Measurements from ENCODE around the gene OPA1. TPM values are rescaled to one million over a fixed set of nuclear protein-coding genes. Genes with fewer than 3 reads are reported as not detected.
"Not testable (repeated sequence)": the region's sequence is repeated elsewhere in the genome, so short reads cannot be mapped to it uniquely, and the experiment has no call there.

Gene OPA1
- total RNA-seq, 3 donors from 2014 or later, result 65.7 to 79.7 (median 72.8) TPM

DNA sequence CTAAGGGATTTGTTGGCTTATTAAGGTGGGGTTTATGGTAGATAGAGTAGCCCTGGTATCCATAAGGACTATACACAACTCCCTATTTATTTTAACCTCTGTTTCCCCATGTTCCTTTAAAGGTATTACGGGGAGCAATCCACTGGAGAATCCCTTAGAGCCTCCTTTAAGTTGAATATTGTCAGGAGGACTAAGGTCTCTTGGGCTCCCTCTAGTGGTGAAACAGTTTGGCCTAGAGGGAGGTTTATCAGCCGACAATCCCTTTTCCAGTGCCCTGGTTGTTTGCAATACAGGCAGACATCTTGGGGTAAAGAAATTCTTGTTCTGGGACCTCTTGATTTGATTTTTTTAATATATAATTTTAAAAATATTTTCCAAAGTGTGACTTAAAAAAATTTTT lies 12.9 kb downstream of the OPA1 start:
- peak; percentile 69 to 84 for ATAC-seq
- Mint-ChIP-seq H3K4me1 (ENCODE audit: low read depth) (peaks cover 37% of the 10 kb centered on the region), H3K4me3 (no peak overlapping the region), H3K36me3 (ENCODE audit: insufficient read depth) (peaks cover 14% of the 10 kb centered on the region), H3K27me3 (ENCODE audit: low read depth) (no peaks in the 10 kb centered on the region), H3K9me3 (no peaks in the 10 kb centered on the region)
- DNase-seq, result peak; percentile 50

DNA sequence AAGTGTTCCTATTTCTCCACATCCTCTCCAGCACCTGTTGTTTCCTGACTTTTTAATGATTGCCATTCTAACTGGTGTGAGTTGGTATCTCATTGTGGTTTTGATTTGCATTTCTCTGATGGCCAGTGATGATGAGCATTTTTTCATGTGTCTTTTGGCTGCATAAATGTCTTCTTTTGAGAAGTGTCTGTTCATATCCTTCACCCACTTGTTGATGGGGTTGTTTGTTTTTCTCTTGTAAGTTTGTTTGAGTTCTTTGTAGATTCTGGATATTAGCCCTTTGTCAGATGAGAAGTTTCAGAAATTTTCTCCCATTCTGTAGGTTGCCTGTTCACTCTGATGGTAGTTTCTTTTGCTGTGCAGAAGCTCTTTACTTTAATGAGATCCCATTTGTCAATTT lies 13.9 kb downstream of the OPA1 start:
- peaks cover 33% of the 10 kb centered on the region for H3K4me1 Mint-ChIP-seq (ENCODE audit: low read depth)
- H3K27me3 Mint-ChIP-seq (ENCODE audit: low read depth); DNase-seq; ATAC-seq; H3K4me3 Mint-ChIP-seq; H3K9me3 Mint-ChIP-seq: not testable (repeated sequence)
- H3K36me3 Mint-ChIP-seq (ENCODE audit: insufficient read depth), result peaks cover 14% of the 10 kb centered on the region

- ATAC-seq; DNase-seq; H3K9me3 Mint-ChIP-seq; H3K4me3 Mint-ChIP-seq; H3K27me3 Mint-ChIP-seq (ENCODE audit: low read depth): not testable (repeated sequence)
- H3K4me1 Mint-ChIP-seq (ENCODE audit: low read depth), result peaks cover 44% of the 10 kb centered on the region
- H3K36me3 Mint-ChIP-seq (ENCODE audit: insufficient read depth), result peaks cover 27% of the 10 kb centered on the region
These were observed 17.5 kb downstream of the OPA1 start for GRCh38 chr3:193610516-193610915.

GRCh38 chr3:193614430-193614829 lies 21.4 kb downstream of the OPA1 start:
- Mint-ChIP-seq H3K27me3 (ENCODE audit: low read depth) (no peaks in the 10 kb centered on the region), H3K36me3 (ENCODE audit: insufficient read depth) (peaks cover 33% of the 10 kb centered on the region), H3K4me3 (no peak overlapping the region), H3K9me3 (no peaks in the 10 kb centered on the region), H3K4me1 (ENCODE audit: low read depth) (peaks cover 23% of the 10 kb centered on the region)
- no peak for DNase-seq
- peak; percentile 62 to 65 for ATAC-seq

GRCh38 chr3:193617628-193618027 lies 24.6 kb downstream of the OPA1 start:
- no peak overlapping the region for H3K4me3 Mint-ChIP-seq
- peaks cover 24% of the 10 kb centered on the region for H3K4me1 Mint-ChIP-seq (ENCODE audit: low read depth)
- DNase-seq (no peak), ATAC-seq (no peak)
- H3K9me3 Mint-ChIP-seq, result no peaks in the 10 kb centered on the region
- peaks cover 41% of the 10 kb centered on the region for H3K36me3 Mint-ChIP-seq (ENCODE audit: insufficient read depth)
- no peaks in the 10 kb centered on the region for H3K27me3 Mint-ChIP-seq (ENCODE audit: low read depth)

- Mint-ChIP-seq H3K27me3 (ENCODE audit: low read depth) (no peaks in the 10 kb centered on the region), H3K4me1 (ENCODE audit: low read depth) (peaks cover 8% of the 10 kb centered on the region), H3K4me3 (no peak overlapping the region), H3K36me3 (ENCODE audit: insufficient read depth) (peaks cover 35% of the 10 kb centered on the region), H3K9me3 (no peaks in the 10 kb centered on the region)
- DNase-seq (no peak), ATAC-seq (no peak)
These were observed 27.0 kb downstream of the OPA1 start for GRCh38 chr3:193620057-193620456.

GRCh38 chr3:193620650-193621049 lies 27.6 kb downstream of the OPA1 start:
- Mint-ChIP-seq H3K27me3 (ENCODE audit: low read depth) (no peaks in the 10 kb centered on the region), H3K36me3 (ENCODE audit: insufficient read depth) (peaks cover 32% of the 10 kb centered on the region), H3K4me3 (no peak overlapping the region), H3K4me1 (ENCODE audit: low read depth) (peaks cover 8% of the 10 kb centered on the region), H3K9me3 (no peaks in the 10 kb centered on the region)
- ATAC-seq (peak; percentile 73 to 90), DNase-seq (no peak)

- ATAC-seq, result no peak
- H3K4me1 Mint-ChIP-seq (ENCODE audit: low read depth), result peaks cover 8% of the 10 kb centered on the region
- H3K4me3 Mint-ChIP-seq, result no peak overlapping the region
- H3K9me3 Mint-ChIP-seq, result no peaks in the 10 kb centered on the region
- no peaks in the 10 kb centered on the region for H3K27me3 Mint-ChIP-seq (ENCODE audit: low read depth)
- H3K36me3 Mint-ChIP-seq (ENCODE audit: insufficient read depth), result peaks cover 34% of the 10 kb centered on the region
- no peak for DNase-seq
These were observed 28.1 kb downstream of the OPA1 start for GRCh38 chr3:193621127-193621526.

DNA sequence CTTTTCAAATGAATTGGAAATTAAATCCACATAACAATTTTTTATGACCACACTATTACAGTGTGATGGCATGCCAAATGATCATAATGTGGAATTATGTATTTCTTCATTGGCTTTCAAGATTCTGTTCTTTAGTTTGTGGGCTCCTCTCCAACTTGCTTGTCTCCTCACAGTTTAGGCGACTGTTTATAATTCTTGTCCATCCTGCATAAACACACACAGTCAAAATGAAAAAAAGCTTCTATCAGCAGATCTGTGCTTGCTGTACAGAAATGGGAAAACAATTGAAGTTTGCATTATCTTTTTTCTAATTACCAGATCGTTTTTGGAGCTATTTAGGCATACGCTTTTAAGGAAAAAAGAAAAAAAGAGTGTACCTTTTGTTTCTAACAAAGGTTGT lies 37.0 kb downstream of the OPA1 start:
- Mint-ChIP-seq H3K4me1 (ENCODE audit: low read depth) (no peaks in the 10 kb centered on the region), H3K9me3 (no peaks in the 10 kb centered on the region), H3K27me3 (ENCODE audit: low read depth) (no peaks in the 10 kb centered on the region), H3K36me3 (ENCODE audit: insufficient read depth) (peaks cover 22% of the 10 kb centered on the region), H3K4me3 (no peak overlapping the region)
- ATAC-seq (no peak), DNase-seq (no peak)

- no peaks in the 10 kb centered on the region for H3K4me1 Mint-ChIP-seq (ENCODE audit: low read depth)
- no peak for DNase-seq
- H3K27me3 Mint-ChIP-seq (ENCODE audit: low read depth), result no peaks in the 10 kb centered on the region
- H3K9me3 Mint-ChIP-seq, result no peaks in the 10 kb centered on the region
- H3K4me3 Mint-ChIP-seq, result no peak overlapping the region
- peaks cover 14% of the 10 kb centered on the region for H3K36me3 Mint-ChIP-seq (ENCODE audit: insufficient read depth)
- ATAC-seq, result no peak
These were observed 44.8 kb downstream of the OPA1 start for GRCh38 chr3:193637831-193638230.

DNA sequence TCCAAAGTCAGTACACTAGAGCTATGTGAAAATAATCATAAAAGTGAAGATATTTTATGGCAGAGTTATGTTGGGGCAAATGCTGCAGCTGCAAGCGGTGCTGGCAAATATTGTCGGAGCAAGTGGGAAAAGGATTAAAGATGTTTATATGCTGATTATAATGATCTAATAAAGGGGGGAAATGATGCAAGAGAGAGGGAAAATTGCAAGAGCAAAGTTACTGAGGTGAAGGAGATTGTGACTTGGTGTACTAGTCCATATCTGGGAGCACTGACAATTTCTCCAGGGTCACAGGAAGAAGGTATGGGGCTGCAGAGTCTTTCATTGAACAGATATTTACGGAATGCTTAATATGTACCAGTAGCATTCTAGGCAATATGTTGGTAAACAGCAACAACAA lies 45.8 kb downstream of the OPA1 start:
- no peaks in the 10 kb centered on the region for H3K27me3 Mint-ChIP-seq (ENCODE audit: low read depth)
- H3K9me3 Mint-ChIP-seq, result no peaks in the 10 kb centered on the region
- H3K36me3 Mint-ChIP-seq (ENCODE audit: insufficient read depth), result peaks cover 19% of the 10 kb centered on the region
- ATAC-seq, result no peak
- no peaks in the 10 kb centered on the region for H3K4me1 Mint-ChIP-seq (ENCODE audit: low read depth)
- H3K4me3 Mint-ChIP-seq, result no peak overlapping the region
- no peak for DNase-seq

GRCh38 chr3:193640165-193640715 lies 47.2 kb downstream of the OPA1 start:
- no peak for ATAC-seq
- Mint-ChIP-seq H3K4me3 (no peak overlapping the region), H3K36me3 (ENCODE audit: insufficient read depth) (peaks cover 19% of the 10 kb centered on the region), H3K9me3 (no peaks in the 10 kb centered on the region), H3K4me1 (ENCODE audit: low read depth) (no peaks in the 10 kb centered on the region), H3K27me3 (ENCODE audit: low read depth) (no peaks in the 10 kb centered on the region)
- DNase-seq, result no peak

DNA sequence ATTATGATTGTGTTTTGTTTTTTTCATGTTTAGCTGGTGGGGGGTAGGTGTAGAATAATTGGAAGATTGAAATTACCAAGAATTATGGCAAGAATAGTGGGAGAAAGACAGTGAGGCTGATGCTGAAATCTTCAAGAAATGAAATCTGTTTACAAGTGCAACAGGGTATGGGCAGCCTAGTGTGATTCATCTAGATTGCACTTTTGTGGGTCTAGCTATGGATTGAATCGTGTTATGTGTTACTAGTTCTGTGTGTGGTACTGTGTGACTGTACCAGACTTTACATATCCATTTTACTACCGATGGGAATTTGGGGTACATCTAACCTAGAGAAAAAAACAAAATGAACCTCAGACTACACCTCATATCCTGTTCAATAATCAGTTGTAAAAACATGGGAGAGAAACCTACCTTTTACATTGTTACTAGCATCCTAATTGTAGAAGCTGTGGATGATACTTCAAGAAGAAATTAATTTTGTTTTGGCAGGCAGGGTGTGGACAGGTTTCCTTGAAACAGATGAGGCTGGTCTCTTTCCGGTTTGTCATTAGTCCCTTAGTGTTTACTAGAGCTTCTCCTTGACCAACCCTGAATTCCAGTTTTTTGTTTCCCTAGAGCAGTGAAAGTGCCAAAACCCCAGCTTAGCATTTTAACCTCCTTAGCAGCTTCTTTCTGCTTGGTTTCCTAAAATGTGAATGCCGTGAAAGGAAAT lies 47.9 kb downstream of the OPA1 start:
- no peak overlapping the region for H3K4me3 Mint-ChIP-seq
- no peak for DNase-seq
- no peaks in the 10 kb centered on the region for H3K4me1 Mint-ChIP-seq (ENCODE audit: low read depth)
- no peaks in the 10 kb centered on the region for H3K9me3 Mint-ChIP-seq
- no peaks in the 10 kb centered on the region for H3K27me3 Mint-ChIP-seq (ENCODE audit: low read depth)
- H3K36me3 Mint-ChIP-seq (ENCODE audit: insufficient read depth), result peaks cover 20% of the 10 kb centered on the region
- ATAC-seq, result no peak

GRCh38 chr3:193641440-193641775 lies 48.4 kb downstream of the OPA1 start:
- Mint-ChIP-seq H3K9me3 (no peaks in the 10 kb centered on the region), H3K4me1 (ENCODE audit: low read depth) (no peaks in the 10 kb centered on the region), H3K4me3 (no peak overlapping the region), H3K36me3 (ENCODE audit: insufficient read depth) (peaks cover 21% of the 10 kb centered on the region), H3K27me3 (ENCODE audit: low read depth) (no peaks in the 10 kb centered on the region)
- DNase-seq, result no peak
- ATAC-seq, result no peak

DNA sequence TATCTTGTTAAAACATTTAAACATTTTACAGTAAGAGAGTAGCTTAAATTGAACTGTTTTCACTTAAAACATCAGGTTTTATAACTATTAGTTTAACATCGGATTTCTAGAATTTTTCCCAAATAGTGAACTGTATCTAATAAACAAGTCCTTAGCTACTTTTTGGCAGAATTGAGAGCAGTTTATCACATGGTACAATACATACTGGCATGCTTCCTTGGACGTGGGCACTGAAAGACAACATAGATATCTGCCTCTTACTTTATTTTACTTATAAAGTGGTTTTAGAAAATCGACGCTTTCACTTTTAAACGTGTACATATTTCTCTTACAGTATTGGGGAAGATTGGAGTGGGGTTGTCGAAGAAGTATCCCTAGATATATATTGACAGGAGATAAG lies 52.8 kb downstream of the OPA1 start:
- H3K4me3 Mint-ChIP-seq, result no peak overlapping the region
- no peaks in the 10 kb centered on the region for H3K9me3 Mint-ChIP-seq
- no peak for DNase-seq
- no peak for ATAC-seq
- peaks cover 42% of the 10 kb centered on the region for H3K36me3 Mint-ChIP-seq (ENCODE audit: insufficient read depth)
- no peaks in the 10 kb centered on the region for H3K4me1 Mint-ChIP-seq (ENCODE audit: low read depth)
- no peaks in the 10 kb centered on the region for H3K27me3 Mint-ChIP-seq (ENCODE audit: low read depth)

All from activated T-cell treated with anti-CD3 and anti-CD28 coated beads, Interleukin-2, amount 50 U/mL, for 4 hours (primary cell).